ENCODE data around the gene HABP4.

- TF ChIP-seq, protein P1, sequence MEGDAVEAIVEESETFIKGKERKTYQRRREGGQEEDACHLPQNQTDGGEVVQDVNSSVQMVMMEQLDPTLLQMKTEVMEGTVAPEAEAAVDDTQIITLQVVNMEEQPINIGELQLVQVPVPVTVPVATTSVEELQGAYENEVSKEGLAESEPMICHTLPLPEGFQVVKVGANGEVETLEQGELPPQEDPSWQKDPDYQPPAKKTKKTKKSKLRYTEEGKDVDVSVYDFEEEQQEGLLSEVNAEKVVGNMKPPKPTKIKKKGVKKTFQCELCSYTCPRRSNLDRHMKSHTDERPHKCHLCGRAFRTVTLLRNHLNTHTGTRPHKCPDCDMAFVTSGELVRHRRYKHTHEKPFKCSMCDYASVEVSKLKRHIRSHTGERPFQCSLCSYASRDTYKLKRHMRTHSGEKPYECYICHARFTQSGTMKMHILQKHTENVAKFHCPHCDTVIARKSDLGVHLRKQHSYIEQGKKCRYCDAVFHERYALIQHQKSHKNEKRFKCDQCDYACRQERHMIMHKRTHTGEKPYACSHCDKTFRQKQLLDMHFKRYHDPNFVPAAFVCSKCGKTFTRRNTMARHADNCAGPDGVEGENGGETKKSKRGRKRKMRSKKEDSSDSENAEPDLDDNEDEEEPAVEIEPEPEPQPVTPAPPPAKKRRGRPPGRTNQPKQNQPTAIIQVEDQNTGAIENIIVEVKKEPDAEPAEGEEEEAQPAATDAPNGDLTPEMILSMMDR (IDR thresholded peaks at IDR 0.05; ENCODE audit: low read depth, low read length, poor library complexity, severe bottlenecking): no peak
- TF ChIP-seq EZH2phosphoT487 (IDR thresholded peaks at IDR 0.05; ENCODE audit: borderline replicate concordance, low read length): no peak
Measured at GRCh38 chr9:96484521-96484931, 34.6 kb downstream of the HABP4 start.
